Activated CD4-positive, alpha-beta T cell treated with anti-CD3 and anti-CD28 coated beads, Interleukin-2, amount 50 U/mL, for 48 hours (primary cell): ENCODE measurements around the gene AKAP10.
A peak's percentile ranks its signal among the peaks of the same experiment; 100 is the strongest.
"Not testable (repeated sequence)": the region's sequence is repeated elsewhere in the genome, so short reads cannot be mapped to it uniquely, and the experiment has no call there.

Source experiments
- DNase-seq, 2 experiments: peaks; one replicate each; pipeline ENCODE4 v3.0.0-alpha.2; 2020

The AKAP10 gene

GRCh38 chr17:19915245-19915978 is 62.2 kb downstream of the AKAP10 start:
- DNase-seq = no peak

- DNase-seq = no peak
Observed at GRCh38 chr17:19911033-19911432, 66.6 kb downstream of the AKAP10 start.

- no peak for DNase-seq
Observed at GRCh38 chr17:19909139-19909538, 68.5 kb downstream of the AKAP10 start.

- DNase-seq = no peak
Observed at GRCh38 chr17:19905502-19905901, 72.1 kb downstream of the AKAP10 start.

GRCh38 chr17:19904924-19905323 is 72.7 kb downstream of the AKAP10 start:
- no peak for DNase-seq

GRCh38 chr17:19904412-19904811 is 73.2 kb downstream of the AKAP10 start:
- no peak for DNase-seq

GRCh38 chr17:19900809-19901208 is 76.8 kb downstream of the AKAP10 start:
- DNase-seq = no peak

GRCh38 chr17:19897903-19898302 is 79.7 kb downstream of the AKAP10 start:
- DNase-seq = no peak

GRCh38 chr17:19897090-19897837 is 80.4 kb downstream of the AKAP10 start:
- DNase-seq = no peak

- no peak for DNase-seq
Observed at GRCh38 chr17:19896679-19897078, 80.9 kb downstream of the AKAP10 start.

GRCh38 chr17:19890554-19890953 is 87.1 kb downstream of the AKAP10 start:
- DNase-seq = not testable (repeated sequence)

- not testable (repeated sequence) for DNase-seq
Observed at GRCh38 chr17:19890001-19890400, 87.6 kb downstream of the AKAP10 start.

- no peak for DNase-seq
Observed at GRCh38 chr17:19886116-19886515, 91.5 kb downstream of the AKAP10 start.

GRCh38 chr17:19883537-19884215 is 94.0 kb downstream of the AKAP10 start:
- no peak for DNase-seq

- DNase-seq = no peak
Observed at GRCh38 chr17:19880393-19880792, 97.2 kb downstream of the AKAP10 start.

GRCh38 chr17:19877364-19877945 is 100.2 kb downstream of the AKAP10 start:
- DNase-seq = no peak

GRCh38 chr17:19876529-19877161 is 101.0 kb downstream of the AKAP10 start:
- peak; percentile 23 to 43 for DNase-seq

- no peak for DNase-seq
Observed at GRCh38 chr17:19874256-19874655, 103.4 kb downstream of the AKAP10 start.

GRCh38 chr17:19873346-19873745 is 104.3 kb downstream of the AKAP10 start:
- no peak for DNase-seq

GRCh38 chr17:19868079-19868395 is 109.6 kb downstream of the AKAP10 start:
- no peak for DNase-seq

GRCh38 chr17:19867329-19868078 is 110.1 kb downstream of the AKAP10 start, which contains the start of gene ULK2:
Gene ULK2, minus strand, starts transcription at chr17:19867936. Its CDS starts 519 bp downstream, at chr17:19867417.
- DNase-seq = peak; percentile 52 to 55

- DNase-seq = peak; percentile 55 to 64
Observed at GRCh38 chr17:19867079-19867328, 110.6 kb downstream of the AKAP10 start.
